Loucy (cell line): ENCODE measurements around the gene GTF3C1.

ENCODE experiments used
- H2AFZ ChIP-seq: fragments of 200-600 bp; sonication (generic); 2 replicates; pipeline ENCODE4 v1.6.0; 2016; ENCODE audit warnings: antibody characterized with exemption, mild to moderate bottlenecking, low read length, moderate library complexity
- H3F3A ChIP-seq: fragments of 200-600 bp; 2 replicates; pipeline ENCODE4 v1.6.0; 2016; ENCODE audit warnings: antibody characterized with exemption, low read depth, mild to moderate bottlenecking
- H3K27me3 ChIP-seq: fragments of 200-600 bp; sonication (generic); 2 replicates; pipeline ENCODE4 v1.6.1; 2014; ENCODE audit warnings: low read length, mild to moderate bottlenecking; ENCODE audit not compliant: insufficient read depth, poor library complexity, severe bottlenecking
- H3K36me3 ChIP-seq: fragments of 200-600 bp; sonication (generic); 2 replicates; pipeline ENCODE4 v1.6.1; 2016; ENCODE audit warnings: low read length; ENCODE audit not compliant: insufficient read depth
- H3K4me1 ChIP-seq: fragments of 200-600 bp; sonication (generic); 2 replicates; pipeline ENCODE4 v1.5.1; 2014; ENCODE audit warnings: low read length, mild to moderate bottlenecking; ENCODE audit not compliant: insufficient read depth, poor library complexity, severe bottlenecking
- H3K4me2 ChIP-seq: fragments of 200-600 bp; sonication (generic); 2 replicates; pipeline ENCODE4 v1.6.0; 2014; ENCODE audit warnings: antibody characterized with exemption, low read length, low read depth, mild to moderate bottlenecking; ENCODE audit not compliant: poor library complexity, severe bottlenecking
- H3K4me3 ChIP-seq: fragments of 200-600 bp; sonication (generic); 2 replicates; pipeline ENCODE4 v1.5.1; 2014; ENCODE audit warnings: low read length, mild to moderate bottlenecking, mixed read lengths; ENCODE audit not compliant: poor library complexity, severe bottlenecking
- H3K79me2 ChIP-seq: fragments of 200-600 bp; sonication (generic); 2 replicates; pipeline ENCODE4 v1.6.1; 2014; ENCODE audit warnings: low read length; ENCODE audit not compliant: insufficient read depth
- H3K9ac ChIP-seq: fragments of 200-600 bp; sonication (generic); 2 replicates; pipeline ENCODE4 v1.6.0; 2014; ENCODE audit warnings: mild to moderate bottlenecking, low read depth, low read length, moderate library complexity; ENCODE audit not compliant: poor library complexity, severe bottlenecking
- H3K9me2 ChIP-seq: fragments of 200-600 bp; sonication (generic); replicated peaks from 2 replicates; pipeline ENCODE4 v1.6.1; 2016; ENCODE audit warnings: low read depth, low read length, mixed read lengths
- H3K9me3 ChIP-seq: fragments of 200-600 bp; sonication (generic); 2 replicates; pipeline ENCODE4 v1.6.1; 2014; ENCODE audit warnings: mild to moderate bottlenecking, antibody characterized with exemption, low read length, low read depth; ENCODE audit not compliant: insufficient read depth
- H4K20me1 ChIP-seq: fragments of 200-600 bp; sonication (generic); 2 replicates; pipeline ENCODE4 v1.6.0; 2014; ENCODE audit warnings: antibody characterized with exemption, low read length, mild to moderate bottlenecking; ENCODE audit not compliant: insufficient read depth, poor library complexity, severe bottlenecking
- CTCF ChIP-seq: fragments of 200-600 bp; sonication (generic); conservative IDR thresholded peaks from 2 replicates; pipeline ENCODE4 v1.5.1; 2014; ENCODE audit warnings: mild to moderate bottlenecking, antibody characterized with exemption, low read length
- EZH2phosphoT487 ChIP-seq: fragments of 200-600 bp; IDR thresholded peaks from 2 replicates; pipeline ENCODE4 v1.6.1; 2018; ENCODE audit warnings: antibody characterized with exemption, mild to moderate bottlenecking, moderate library complexity, borderline replicate concordance

The GTF3C1 gene

GRCh38 chr16:27441276-27441675, 108.4 kb downstream of the GTF3C1 start:
- TF ChIP-seq EZH2phosphoT487 (no peak), CTCF (no peak)

GRCh38 chr16:27439271-27440018, 110.3 kb downstream of the GTF3C1 start:
- no peak overlapping the region for H2AFZ ChIP-seq
- H3K36me3 ChIP-seq, result peaks cover 12% of the 10 kb centered on the region; the same call in 1 of the 2 replicates
- no peaks in the 10 kb centered on the region for H3K79me2 ChIP-seq
- no peaks in the 10 kb centered on the region for H4K20me1 ChIP-seq
- TF ChIP-seq CTCF (no peak), EZH2phosphoT487 (no peak)
- H3K9me2 ChIP-seq, result no peaks in the 10 kb centered on the region
- no peak overlapping the region for H3K9ac ChIP-seq
- H3K4me3 ChIP-seq, result no peak overlapping the region
- H3F3A ChIP-seq, result no peaks in the 10 kb centered on the region
- no peaks in the 10 kb centered on the region for H3K9me3 ChIP-seq
- no peaks in the 10 kb centered on the region for H3K4me1 ChIP-seq
- no peak overlapping the region for H3K4me2 ChIP-seq
- H3K27me3 ChIP-seq, result no peaks in the 10 kb centered on the region

More at GRCh38 chr16:27441276-27441675, 108.4 kb downstream of the GTF3C1 start:
- Histone ChIP-seq H4K20me1 (no peaks in the 10 kb centered on the region), H2AFZ (no peak overlapping the region), H3K9me2 (no peaks in the 10 kb centered on the region), H3K4me3 (no peak overlapping the region), H3K27me3 (no peaks in the 10 kb centered on the region), H3K4me1 (peaks cover 5% of the 10 kb centered on the region), H3F3A (no peaks in the 10 kb centered on the region), H3K9me3 (no peaks in the 10 kb centered on the region; the same call in 1 of the 2 replicates), H3K4me2 (no peak overlapping the region), H3K9ac (no peak overlapping the region), H3K79me2 (no peaks in the 10 kb centered on the region), H3K36me3 (peaks cover 22% of the 10 kb centered on the region; the same call in 1 of the 2 replicates)

GRCh38 chr16:27437946-27438345, 111.8 kb downstream of the GTF3C1 start:
- no peak for TF ChIP-seq EZH2phosphoT487
- TF ChIP-seq CTCF, result no peak
- Histone ChIP-seq H3K79me2 (no peaks in the 10 kb centered on the region), H4K20me1 (no peaks in the 10 kb centered on the region), H3K4me3 (no peak overlapping the region), H3K27me3 (no peaks in the 10 kb centered on the region), H3K36me3 (peaks cover 6% of the 10 kb centered on the region; the same call in 1 of the 2 replicates), H3K9me3 (no peaks in the 10 kb centered on the region), H3K9me2 (no peaks in the 10 kb centered on the region), H2AFZ (no peak overlapping the region), H3K9ac (no peak overlapping the region), H3K4me1 (peaks cover 10% of the 10 kb centered on the region), H3K4me2 (no peak overlapping the region), H3F3A (no peaks in the 10 kb centered on the region)
